ENCODE results near the gene PTPRN2.
"Not testable (repeated sequence)": the region's sequence is repeated elsewhere in the genome, so short reads cannot be mapped to it uniquely, and the experiment has no call there.

The PTPRN2 gene

DNA sequence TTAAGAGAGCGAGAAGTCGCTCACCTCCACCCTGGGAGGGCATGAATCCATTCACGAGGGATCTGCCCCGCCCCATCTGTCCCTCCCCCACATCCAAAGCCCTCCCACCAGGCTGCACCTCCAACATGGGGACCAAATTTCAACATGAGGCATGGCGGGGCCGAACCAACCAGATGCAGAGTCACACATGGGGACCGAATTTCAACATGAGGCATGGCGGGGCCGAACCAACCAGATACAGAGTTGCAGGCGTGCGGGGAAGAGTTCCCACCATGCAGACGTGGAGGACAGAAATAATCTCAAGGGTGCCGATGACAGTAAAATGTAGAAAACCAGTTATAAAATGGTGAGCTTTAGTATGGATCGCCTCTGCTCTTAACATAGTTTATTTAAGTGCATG is 686.5 kb downstream of the PTPRN2 start:
- no peak for DNase-seq (ENCODE audit: low read depth)

DNA sequence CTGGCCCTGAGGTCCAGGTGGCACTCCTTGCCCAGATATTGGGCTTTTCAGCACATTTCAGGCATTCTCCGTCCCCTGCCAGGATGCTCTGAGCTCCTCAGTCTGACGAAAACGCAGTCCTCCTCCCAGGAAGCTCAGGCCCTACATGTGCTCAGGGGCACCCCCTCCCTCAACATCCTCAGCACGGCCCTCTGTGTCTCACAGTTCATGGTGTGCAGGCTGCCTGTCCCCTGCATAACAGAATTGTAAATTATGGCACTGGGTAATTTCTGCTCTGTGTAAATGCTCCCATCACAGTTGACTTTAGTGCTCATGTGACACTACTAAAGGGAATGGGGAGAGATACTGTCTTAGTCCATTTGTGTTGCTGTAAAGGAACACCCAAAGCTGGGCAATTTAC is 687.1 kb downstream of the PTPRN2 start:
- DNase-seq (ENCODE audit: low read depth), result no peak

DNA sequence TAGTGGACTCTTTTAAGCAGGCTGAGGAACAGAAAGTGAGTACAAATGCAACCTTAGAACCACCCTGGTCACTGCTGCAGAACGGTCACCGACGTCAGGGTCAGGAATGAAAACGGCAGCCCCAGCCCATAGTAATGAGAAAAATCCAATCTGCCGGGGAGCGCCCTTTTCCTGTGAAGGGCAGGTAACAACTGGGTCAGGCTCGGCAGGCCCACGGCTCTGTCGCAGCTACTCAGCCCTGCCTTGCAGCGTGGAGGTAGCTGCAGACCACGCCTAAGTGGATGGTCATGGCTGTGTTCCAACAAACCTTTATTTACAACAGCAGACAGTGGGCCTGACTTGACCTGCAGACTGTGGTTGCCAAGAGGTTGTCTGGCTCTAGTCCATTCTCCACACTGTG is 687.6 kb downstream of the PTPRN2 start:
- DNase-seq (ENCODE audit: low read depth), result no peak

DNA sequence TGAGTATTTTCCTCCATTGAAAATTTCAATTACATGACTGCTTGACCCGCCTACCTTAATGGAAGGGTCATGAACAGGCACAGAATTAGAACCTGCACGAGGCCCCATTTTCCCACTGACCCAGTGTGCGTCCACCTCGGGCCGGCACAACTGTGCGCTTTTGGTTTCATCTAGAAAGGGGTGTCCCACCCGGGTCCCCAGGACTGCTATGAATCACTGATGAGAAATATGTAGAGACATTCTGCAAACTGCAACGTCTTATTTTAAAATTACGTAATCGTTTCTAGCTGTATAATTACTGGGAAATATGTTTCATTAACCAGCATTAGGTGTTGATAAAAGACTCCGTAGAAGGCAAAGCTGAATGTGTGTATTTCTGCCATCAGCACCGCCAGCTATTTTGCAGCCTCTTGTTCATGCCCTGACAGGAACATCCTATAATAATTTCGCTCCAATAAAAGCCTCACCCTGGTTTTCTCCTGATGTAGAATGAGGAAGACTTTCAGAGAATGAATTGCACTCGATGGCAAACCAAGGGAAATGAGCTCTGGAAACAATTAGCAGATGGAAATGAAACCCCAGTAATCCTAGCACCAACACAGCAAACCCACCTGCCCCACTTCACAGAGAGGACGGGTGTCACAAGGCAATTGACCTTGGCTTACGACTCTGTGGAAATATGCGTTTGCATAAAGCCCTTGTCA is 688.7 kb downstream of the PTPRN2 start:
- no peak for DNase-seq (ENCODE audit: low read depth)

DNA sequence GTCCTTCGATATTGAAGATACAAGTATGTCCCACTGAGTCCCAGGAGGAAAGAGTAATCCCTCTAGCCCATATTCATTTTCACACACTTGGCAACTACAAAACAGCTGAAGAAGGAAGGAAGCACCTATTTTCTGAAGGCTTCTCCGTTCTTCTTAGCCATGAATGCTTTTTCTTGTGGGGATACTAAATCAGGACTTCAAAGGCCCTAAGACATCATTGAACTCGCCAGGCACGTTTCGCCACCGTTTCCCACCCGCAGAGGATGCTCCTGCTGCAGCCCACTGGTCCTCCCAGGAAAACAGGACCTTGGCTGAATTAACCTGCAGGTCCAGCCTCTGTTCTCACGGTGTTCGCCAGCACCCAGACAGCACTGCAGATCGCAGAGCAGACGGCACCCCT is 689.4 kb downstream of the PTPRN2 start:
- no peak for DNase-seq (ENCODE audit: low read depth)

DNA sequence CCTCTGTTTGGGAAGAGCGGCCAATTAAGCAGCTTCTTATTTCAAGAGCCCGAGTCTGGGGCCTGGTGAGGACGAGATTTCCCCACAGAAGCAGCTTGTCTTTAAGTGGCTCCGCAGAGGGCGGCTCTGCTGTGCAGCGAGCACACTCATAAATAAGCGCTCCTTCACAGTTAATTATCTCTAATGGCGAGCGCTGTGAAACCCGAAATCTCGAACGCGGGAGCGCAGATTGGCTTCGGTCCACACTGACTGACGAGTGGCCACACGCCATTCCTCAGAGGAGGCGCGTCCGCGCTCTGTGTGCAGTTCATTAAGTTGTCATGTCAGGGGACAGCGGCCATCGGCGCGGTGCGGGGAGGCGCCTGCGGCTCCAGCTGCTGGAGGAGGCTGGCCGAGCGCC is 689.9 kb downstream of the PTPRN2 start:
- no peak for DNase-seq (ENCODE audit: low read depth)

DNA sequence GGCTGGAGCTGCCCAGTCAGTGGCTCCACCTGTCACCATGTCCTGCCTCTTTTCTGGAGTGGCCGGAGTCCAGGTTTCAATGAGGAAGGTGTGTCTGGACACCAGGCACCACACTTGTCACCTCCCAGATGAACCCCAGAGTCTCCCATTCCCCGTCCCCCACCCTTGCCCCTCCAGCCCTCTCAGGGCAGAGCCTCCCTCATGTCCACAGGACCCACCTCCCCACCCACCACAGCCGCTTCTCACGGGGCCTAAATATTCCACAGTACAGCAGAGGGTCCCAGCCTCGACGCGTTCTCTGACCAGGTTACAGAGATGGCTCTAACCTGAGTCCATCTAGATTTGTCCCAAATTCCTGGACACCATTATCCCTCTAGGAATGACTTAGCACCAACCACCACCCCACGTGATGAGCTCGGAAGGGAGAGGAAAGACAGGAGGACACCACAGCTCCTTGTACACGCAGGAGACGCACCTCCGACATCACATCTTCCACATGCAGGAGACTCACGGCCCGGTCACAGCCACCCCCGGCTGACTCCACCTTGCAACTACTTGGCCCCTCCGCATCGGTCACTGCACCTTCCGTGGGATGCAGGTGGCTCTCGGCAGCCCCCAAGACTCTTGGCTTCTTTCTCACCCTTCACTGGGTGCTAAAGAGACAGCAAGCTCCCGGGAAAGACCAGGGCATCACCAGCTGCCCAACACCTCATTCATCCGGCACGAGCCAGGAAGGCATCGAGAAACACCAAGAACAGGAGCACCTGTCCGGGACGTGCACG is 690.7 kb downstream of the PTPRN2 start:
- no peak for DNase-seq (ENCODE audit: low read depth)

DNA sequence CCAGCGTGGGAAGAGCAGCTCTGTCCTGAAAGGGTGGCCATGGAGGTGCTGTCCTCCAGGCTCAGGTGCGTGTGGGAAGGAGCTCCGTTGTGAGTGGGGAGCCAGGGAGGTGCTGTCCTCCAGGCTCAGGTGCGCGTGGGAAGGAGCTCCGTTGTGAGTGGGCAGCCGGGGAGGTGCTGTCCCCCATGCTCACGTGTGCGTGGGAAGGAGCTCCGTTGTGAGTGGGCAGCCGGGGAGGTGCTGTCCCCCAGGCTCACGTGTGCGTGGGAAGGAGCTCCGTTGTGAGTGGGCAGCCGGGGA is 691.3 kb downstream of the PTPRN2 start:
- not testable (repeated sequence) for DNase-seq (ENCODE audit: low read depth)

DNA sequence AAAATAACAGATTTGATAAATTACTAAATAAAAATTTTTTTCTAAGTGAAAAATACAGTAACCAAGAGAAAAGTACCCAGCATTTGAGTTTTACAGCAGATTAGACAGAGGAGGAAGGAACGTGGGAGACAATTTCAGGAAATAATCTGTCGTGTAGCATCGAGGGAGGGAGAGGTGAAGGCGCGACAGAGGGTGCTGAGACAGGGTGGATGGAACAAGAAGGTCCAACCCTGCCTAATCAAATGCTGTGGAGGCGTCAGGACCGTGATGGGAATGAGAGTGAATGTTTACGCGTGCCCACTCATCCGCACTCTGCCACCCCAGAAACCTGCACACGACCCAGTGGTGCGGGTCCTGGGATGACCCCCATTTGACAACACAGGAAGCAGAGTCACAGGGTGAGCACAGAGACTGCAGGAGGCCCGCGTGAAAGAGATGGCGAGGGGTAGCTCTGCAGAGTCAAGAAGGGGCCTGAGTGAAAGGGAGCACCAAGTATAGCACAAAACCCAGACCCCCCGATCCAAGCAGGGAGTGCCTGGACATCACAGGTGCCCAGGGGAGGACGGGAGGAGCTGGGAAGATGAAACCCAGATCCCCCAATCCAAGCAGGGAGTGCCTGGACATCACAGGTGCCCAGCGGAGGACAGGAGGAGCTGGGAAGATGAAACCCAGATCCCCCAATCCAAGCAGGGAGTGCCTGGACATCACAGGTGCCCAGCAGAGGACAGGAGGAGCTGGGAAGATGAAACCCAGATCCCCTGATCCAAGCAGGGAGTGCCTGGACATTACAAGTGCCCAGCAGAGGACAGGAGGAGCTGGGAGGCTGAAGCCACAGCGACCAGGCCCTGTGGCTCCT is 691.9 kb downstream of the PTPRN2 start:
- no peak for DNase-seq (ENCODE audit: low read depth)

DNA sequence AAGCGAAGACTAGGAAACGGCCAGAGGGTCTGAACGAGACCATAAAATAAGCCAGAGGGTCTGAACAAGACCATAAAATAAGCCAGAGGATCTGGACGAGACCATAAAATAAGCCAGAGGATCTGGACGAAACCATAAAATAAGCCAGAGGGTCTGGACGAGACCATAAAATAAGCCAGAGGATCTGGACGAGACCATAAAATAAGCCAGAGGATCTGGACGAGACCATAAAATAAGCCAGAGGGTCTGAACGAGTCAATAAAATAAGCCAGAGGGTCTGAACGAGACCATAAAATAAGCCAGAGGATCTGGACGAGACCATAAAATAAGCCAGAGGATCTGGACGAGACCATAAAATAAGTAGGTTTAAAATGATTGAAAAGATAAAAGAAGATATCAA is 692.5 kb downstream of the PTPRN2 start:
- not testable (repeated sequence) for DNase-seq (ENCODE audit: low read depth)

DNA sequence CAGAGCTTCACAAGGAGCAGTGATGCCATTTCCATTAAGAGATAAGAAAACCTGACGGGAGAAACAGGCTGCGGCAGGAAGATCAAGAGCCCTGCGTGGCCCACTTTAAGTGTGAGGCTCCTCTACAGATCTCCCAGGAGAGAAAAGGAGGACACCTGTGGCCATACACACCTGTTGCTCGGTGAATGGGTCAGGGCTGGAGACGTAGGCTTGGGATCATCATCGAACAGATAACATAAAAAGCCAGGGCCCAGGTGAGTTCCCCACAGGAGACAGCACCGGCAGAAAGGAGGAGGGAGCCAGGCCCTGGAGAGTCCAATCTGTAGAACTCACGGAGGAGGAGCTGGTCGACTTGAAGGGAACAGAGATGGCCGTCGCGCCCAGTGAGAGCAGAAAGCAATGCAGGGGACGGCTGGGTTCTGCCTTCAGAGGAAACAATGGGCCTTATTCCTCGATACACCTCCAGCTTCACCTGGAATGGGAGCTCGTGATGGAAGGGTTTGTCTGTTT is 694.0 kb downstream of the PTPRN2 start:
- DNase-seq (ENCODE audit: low read depth), result no peak

DNA sequence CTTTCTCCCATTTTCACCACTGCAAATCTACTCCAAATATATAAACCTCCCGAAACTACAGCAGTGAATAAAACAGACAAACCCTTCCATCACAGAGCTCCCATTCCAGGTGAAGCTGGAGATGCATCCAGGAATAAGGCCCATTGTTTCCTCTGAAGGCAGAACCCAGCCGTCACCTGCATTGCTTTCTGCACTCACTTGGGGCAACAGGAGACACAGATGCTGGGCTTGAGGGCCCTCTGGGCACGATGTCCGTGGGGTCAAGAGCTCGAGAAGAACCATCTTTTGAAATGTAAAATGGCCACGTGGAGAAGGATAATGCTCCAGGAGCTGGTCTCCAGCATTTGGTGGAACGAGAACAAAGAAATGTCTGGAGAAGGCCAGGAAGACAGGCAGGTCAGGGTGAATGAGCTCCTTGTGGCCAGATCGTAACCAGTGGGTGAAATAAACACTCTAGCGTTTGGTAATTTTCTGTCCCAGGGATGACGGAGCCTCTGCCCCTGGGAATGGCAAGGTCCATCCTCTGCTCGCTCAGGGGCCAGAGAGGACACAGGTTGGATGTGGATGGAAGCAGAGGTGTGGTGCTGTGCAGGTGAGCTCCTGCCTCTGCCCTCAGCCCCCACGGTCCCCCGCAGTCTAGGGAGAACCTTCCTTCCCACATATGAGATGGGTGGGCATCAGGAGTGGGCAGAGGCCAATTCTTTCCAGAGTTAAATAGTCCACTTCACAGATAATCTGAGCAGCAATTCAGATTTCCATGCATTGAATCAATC is 694.7 kb downstream of the PTPRN2 start:
- no peak for DNase-seq (ENCODE audit: low read depth)

DNA sequence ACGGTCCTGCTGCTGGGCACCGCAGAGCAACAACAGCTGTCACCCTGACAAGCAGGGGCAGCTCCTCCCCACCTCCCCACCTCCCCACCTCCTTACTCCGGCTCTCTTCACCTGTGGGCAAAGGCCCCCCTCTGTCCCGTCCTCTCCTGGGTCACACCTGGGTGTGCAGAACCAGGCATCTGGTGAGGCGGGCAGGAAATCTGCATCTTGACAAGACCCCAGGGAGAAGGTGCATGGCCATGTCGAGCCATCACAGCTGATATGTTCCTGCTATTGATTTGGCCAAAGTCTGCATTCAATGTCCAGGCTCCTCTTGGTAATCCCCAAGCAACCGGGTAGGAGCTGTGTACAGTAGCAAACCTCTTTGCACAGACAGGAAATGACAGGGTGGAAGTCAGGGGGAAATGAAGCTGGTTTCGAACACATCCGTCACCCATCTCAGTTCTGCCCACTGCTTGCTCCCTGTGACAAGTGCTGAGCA is 696.7 kb downstream of the PTPRN2 start:
- DNase-seq (ENCODE audit: low read depth), result no peak

DNA sequence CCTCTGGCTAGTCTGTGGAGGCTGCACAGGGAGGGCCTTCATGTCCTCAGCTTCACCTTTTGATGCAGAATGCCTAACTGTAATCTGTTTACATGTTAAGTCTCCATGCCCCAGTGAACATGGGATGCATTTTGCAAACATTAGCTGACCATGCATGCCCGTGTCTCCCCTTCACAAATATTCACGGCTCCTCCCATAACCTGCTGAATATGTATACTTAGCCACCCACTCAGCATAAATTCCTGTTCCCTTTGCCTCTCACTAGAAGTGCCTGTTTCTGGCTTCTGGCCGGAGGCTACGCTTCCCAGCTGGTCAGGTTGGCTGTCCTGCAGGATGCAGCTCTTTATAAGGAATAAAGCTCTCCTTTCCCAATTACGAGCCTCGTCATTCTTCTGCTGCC is 698.1 kb downstream of the PTPRN2 start:
- DNase-seq (ENCODE audit: low read depth), result no peak

DNA sequence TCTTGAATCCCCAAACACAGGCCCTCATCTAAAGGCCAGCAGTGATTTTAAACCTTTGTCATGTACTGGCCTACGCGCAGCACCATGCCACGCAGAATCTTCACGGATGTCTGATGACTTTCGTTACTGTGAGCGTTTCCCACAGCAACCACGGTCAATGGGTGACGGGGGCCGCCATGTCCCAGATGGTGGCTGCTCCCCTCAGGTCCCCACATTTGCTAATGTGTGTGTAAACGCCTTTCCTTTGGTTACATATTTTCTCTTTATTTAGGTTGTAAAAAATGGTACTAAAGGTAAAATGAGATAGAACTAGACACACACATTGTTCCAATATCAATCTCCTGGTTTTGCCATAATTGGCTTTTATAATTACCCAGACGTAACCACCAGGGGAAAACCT is 699.0 kb downstream of the PTPRN2 start:
- DNase-seq (ENCODE audit: low read depth), result no peak

DNA sequence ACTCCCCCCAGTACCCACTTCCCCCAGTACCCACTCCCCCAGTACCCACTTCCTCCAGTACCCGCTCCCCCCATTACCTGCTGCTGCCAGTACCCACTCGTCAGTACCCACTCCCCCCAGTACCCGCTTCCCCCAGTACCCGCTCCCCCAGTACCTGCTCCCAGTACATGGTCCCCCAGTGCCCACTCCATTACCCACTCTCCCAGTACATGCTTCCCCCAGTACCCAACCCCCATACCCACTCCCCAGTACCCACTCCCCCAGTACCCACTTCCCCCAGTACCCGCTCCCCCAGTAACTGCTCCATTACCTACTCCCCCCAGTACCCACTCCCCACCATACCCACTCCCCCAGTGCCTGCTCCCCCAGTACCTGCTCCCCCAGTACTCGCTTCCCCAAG is 700.2 kb downstream of the PTPRN2 start:
- no peak for DNase-seq (ENCODE audit: low read depth)

DNA sequence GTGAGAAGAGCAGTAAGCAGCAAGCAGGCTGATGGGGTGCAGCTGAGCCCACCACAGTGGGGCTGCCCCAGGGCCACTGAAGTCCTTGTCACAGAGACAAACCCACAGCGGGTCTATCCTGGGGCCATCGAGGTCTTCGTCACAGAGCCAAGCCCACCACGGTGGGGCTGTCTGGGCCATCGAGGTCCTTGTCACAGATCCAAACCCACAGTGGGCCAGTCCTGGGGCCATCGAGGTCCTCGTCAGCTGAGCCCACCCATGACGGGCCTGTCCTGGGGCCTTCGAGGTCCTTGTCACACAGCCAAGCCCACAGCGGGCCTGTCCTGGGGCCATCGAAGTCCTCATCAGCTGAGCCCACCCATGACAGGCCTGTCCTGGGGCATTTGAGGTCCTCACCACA is 700.9 kb downstream of the PTPRN2 start:
- no peak for DNase-seq (ENCODE audit: low read depth)

DNA sequence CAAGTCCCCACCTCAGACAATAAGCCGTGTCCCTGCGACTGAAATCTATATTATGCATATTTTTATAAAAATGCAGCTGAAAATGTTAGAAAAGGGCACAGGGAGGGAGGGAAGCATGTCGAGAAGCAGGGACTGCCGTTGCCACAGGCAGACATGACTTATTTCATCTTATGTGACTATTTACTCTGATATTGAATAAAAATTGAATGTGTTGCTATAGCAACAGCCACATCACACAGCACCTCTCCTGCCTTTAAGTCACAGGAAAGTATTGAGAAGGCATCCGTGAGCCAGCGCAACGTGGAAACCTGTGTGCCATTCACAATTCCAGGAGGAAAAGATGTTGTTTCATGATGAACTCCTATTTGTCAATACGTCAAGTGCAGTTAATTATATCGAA is 701.4 kb downstream of the PTPRN2 start:
- DNase-seq (ENCODE audit: low read depth), result no peak

DNA sequence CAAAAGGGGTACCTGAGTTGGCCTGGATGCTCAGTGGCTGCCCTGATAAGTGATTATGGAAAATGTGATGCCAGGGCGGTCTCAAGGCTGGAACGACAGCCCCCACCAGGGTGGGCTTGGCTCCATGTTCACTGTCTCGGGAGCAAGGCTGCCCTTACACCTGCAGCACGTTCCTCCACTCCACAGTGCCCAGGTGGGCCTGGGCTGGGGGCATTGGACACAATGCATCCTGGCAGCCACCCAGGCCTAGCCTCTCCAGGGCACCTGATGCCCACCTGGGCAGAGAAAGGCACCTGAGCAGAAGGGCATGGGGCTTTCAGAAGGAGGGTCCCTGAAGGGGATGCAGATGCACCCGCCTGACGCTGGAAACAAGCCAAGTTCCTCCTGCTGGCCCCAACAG is 702.5 kb downstream of the PTPRN2 start:
- no peak for DNase-seq (ENCODE audit: low read depth)

DNA sequence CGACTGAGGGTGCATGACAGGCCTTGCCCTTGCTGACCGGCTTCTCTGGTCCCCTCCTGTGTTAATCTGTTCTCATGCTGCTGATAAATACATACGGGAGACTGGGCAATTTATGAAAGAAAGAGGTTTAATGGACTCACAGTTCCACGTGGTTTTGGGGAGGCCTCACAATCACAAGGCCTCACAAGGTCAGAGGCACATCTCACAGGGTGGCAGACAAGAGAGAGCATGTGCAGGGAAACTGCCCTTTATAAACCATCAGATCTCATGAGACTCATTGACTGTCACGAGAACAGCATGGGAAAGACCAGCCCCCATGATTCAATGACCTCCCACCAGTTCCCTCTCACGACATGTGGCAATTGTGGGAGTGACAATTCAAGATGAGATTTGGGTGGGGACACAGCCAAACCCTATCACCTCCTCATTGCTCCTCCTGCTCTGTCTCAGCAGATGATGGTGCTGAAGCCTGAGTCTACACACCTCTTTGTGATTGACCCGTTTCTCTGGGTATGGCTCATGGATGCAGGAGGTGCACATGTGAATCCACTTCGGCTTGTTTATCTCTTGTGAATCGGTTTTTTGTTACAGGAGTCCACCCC is 703.1 kb downstream of the PTPRN2 start:
- no peak for DNase-seq (ENCODE audit: low read depth)

DNA sequence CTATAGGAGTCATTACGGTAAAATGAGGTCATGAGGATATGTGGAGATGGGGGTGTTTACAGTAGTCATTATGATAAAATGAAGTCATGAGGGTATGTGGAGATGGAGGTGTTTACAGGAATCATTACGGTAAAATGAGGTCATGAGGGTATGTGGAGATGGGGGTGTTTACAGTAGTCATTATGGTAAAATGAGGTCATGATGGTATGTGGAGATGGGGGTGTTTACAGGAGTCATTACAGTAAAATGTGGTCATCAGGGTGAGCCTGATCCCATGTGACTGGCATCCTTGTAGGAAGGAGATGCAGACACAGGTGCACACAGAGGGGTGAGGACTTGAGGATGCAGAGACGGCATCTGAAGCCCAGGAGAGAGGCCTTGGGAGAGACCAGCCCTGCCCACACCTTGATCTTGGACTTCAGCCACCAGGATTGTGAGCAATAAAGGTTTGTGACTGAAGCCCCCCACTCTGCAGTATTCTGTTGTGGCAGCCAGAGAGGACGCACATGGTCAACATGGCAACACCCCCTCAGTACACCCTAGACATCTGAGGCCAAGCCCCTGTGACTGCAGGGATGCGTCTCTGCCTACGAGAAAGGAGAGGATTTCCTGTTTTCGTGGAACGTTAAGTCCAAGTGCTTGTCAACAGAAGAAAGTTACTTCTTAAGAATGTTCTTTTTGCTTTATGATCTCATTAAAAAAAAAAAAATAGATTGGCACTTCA is 706.4 kb downstream of the PTPRN2 start:
- no peak for DNase-seq (ENCODE audit: low read depth)

Data from stimulated activated CD4-positive, alpha-beta T cell treated with anti-CD3 and anti-CD28 coated beads, Interleukin-2, amount 100 ng/mL, for 4 hours (primary cell).